ENCODE measurements around the gene PURB. TPM values are rescaled to one million over a fixed set of nuclear protein-coding genes. Genes with fewer than 3 reads are reported as not detected.
A peak's percentile ranks its signal among the peaks of the same experiment; 100 is the strongest.

PURB gene
- total and polyA plus RNA-seq, 9 of the 15 experiments (the other 6 are each of a cell fraction or from before 2014, with no cell fraction given), result 1.6 to 14.1 (median 8.8) TPM

GRCh38 chr7:44847509-44847919, 37.8 kb downstream of the PURB start (continued):
- TF ChIP-seq CEBPZ (IDR thresholded peaks at IDR 0.05; ENCODE audit: borderline replicate concordance, low read depth, low read length), result no peak
- TF ChIP-seq, protein P1, sequence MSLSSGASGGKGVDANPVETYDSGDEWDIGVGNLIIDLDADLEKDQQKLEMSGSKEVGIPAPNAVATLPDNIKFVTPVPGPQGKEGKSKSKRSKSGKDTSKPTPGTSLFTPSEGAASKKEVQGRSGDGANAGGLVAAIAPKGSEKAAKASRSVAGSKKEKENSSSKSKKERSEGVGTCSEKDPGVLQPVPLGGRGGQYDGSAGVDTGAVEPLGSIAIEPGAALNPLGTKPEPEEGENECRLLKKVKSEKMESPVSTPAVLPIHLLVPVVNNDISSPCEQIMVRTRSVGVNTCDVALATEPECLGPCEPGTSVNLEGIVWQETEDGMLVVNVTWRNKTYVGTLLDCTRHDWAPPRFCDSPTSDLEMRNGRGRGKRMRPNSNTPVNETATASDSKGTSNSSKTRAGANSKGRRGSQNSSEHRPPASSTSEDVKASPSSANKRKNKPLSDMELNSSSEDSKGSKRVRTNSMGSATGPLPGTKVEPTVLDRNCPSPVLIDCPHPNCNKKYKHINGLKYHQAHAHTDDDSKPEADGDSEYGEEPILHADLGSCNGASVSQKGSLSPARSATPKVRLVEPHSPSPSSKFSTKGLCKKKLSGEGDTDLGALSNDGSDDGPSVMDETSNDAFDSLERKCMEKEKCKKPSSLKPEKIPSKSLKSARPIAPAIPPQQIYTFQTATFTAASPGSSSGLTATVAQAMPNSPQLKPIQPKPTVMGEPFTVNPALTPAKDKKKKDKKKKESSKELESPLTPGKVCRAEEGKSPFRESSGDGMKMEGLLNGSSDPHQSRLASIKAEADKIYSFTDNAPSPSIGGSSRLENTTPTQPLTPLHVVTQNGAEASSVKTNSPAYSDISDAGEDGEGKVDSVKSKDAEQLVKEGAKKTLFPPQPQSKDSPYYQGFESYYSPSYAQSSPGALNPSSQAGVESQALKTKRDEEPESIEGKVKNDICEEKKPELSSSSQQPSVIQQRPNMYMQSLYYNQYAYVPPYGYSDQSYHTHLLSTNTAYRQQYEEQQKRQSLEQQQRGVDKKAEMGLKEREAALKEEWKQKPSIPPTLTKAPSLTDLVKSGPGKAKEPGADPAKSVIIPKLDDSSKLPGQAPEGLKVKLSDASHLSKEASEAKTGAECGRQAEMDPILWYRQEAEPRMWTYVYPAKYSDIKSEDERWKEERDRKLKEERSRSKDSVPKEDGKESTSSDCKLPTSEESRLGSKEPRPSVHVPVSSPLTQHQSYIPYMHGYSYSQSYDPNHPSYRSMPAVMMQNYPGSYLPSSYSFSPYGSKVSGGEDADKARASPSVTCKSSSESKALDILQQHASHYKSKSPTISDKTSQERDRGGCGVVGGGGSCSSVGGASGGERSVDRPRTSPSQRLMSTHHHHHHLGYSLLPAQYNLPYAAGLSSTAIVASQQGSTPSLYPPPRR (CRISPR knock-in tag; IDR thresholded peaks at IDR 0.05; ENCODE audit: borderline replicate concordance), result no peak; the same call in 1 of the 2 replicates
- no peak for TF ChIP-seq MCM3 (IDR thresholded peaks at IDR 0.05)
- TF ChIP-seq TEAD2 (tag; IDR thresholded peaks at IDR 0.05), result no peak
- no peak for TF ChIP-seq PHF8 (IDR thresholded peaks at IDR 0.05; ENCODE audit: borderline replicate concordance, low read length)
- no peak for TF ChIP-seq CGGBP1 (CRISPR knock-in tag; IDR thresholded peaks at IDR 0.05)
- TF ChIP-seq PHF20 (IDR thresholded peaks at IDR 0.05; ENCODE audit: partially characterized antibody), result peak; percentile 53
- TF ChIP-seq NR4A1 (CRISPR knock-in tag; IDR thresholded peaks at IDR 0.05), result no peak
- 0 out of 2 replicates have a peak, but pooled peaks have one; percentile 39 for TF ChIP-seq NR4A1 (tag; IDR thresholded peaks at IDR 0.05)
- peak; percentile 80; the same call in 1 of the 2 replicates for TF ChIP-seq RNF2 (IDR thresholded peaks at IDR 0.05)
- no peak for TF ChIP-seq TAF15 (IDR thresholded peaks at IDR 0.05; ENCODE audit: low read depth, low read length)
- TF ChIP-seq ZNF780A (CRISPR knock-in tag; IDR thresholded peaks at IDR 0.05), result no peak
- no peak for TF ChIP-seq ZBTB34 (CRISPR knock-in tag; IDR thresholded peaks at IDR 0.05)
- no peak for TF ChIP-seq CBX8 (IDR thresholded peaks at IDR 0.05; ENCODE audit: borderline replicate concordance, extremely low read depth, low read depth, low read length, poor library complexity, severe bottlenecking)
- TF ChIP-seq ATF2 (CRISPR knock-in tag; IDR thresholded peaks at IDR 0.05), result no peak
- peak; percentile 6 to 72; a peak in 1 of 4 replicates for TF ChIP-seq FOXA3 (CRISPR knock-in tag; conservative IDR thresholded peaks at IDR 0.05 in 1 of 2, IDR thresholded peaks at IDR 0.05 in 1 of 2)

All from K562 (cell line).